Endometrial microvascular endothelial cells (primary cell): ENCODE measurements around the gene DDIT3. TPM values are rescaled to one million over a fixed set of nuclear protein-coding genes. Genes with fewer than 3 reads are reported as not detected.

ENCODE experiments used
- in situ Hi-C: cut with HindIII; loops from 2 replicates; pipeline ENCODE4 v1.10.0; 2017; ENCODE audit warnings: low sequenced_read_pairs, low pct_unique_long_range_greater_than_20kb; ENCODE audit errors: inconsistent ontology term
- total RNA-seq: library from RNA; depleted of rRNA; stranded (reverse); fragments of >200 nt; gene quantifications from one replicate; pipeline ENCODE4 v1.2.3, GENCODE V29; 2015; ENCODE audit errors: inconsistent ontology term

Gene DDIT3
- total RNA-seq, 1 donor from 2014 or later, result 6.6 TPM

GRCh38 chr12:57475271-57476161 is 44.8 kb downstream of the DDIT3 start:
- in situ Hi-C loops, result no loop called here

DNA sequence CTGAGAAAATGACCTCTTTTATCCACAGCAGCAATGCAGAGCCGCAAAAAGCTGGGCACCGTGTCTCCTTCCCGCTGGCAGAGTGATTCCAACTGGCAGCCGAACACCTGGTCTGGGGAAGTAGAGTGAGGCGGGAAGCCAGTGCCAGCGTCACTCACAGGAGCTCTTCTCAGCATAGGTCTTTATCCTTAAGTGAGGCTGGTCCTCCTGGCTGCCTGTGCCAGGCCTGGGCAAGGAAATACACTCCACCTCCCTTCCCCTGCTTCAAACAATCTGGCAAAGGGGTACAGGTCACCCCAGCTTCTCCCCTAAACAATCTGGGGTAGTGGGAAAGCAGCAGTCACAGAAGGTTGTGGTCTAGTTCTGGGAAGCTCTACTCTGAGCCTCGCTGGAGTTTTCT is 45.5 kb downstream of the DDIT3 start:
- in situ Hi-C loops, result no loop called here

GRCh38 chr12:57474430-57474829 is 45.9 kb downstream of the DDIT3 start:
- in situ Hi-C loops, result no loop called here

DNA sequence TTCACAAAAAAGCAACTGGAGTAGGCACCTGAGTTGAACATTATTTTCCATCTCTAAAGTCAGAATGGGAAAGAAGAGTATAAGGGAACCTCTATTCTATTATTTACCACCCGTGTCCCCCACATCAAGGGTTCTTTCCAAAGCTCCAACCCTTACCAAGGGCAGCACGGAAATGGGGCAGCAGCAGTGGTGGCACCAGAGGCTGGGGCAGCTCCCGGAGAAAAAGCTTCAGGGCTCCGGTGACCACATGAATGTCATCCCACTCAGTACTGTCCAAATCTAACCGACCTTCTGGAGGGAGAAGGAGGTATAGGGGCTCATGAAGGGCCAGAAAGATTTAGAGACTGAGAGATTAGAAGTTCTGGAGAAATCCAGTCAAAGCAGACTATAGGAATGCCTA is 46.4 kb downstream of the DDIT3 start:
- in situ Hi-C loops, result no loop called here

GRCh38 chr12:57473392-57473791 is 46.9 kb downstream of the DDIT3 start:
- in situ Hi-C loops, result no loop called here

GRCh38 chr12:57472391-57472790 is 47.9 kb downstream of the DDIT3 start:
- in situ Hi-C loops, result no loop called here

DNA sequence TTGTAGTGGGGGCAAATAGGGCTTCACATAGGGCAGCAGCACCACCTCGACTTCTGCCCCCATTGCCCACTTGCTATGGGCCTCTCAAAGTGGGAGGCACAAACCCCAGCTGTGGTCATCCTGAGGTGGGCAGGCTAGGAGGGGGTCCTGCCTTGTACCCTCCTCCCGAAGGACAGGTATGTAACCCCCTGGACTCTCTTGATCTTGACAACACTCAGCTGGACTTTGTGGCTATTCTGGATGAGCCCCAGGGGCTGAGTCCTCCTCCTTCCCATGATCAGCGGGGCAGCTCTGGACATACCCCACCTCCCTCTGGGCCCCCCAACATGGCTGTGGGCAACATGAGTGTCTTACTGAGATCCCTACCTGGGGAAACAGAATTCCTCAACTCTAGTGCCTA is 48.7 kb downstream of the DDIT3 start:
- in situ Hi-C loops, result no loop called here

GRCh38 chr12:57470970-57471656 is 49.2 kb downstream of the DDIT3 start:
- in situ Hi-C loops, result no loop called here

- in situ Hi-C loops, result no loop called here
Measured at GRCh38 chr12:57470286-57470969, 49.9 kb downstream of the DDIT3 start.

DNA sequence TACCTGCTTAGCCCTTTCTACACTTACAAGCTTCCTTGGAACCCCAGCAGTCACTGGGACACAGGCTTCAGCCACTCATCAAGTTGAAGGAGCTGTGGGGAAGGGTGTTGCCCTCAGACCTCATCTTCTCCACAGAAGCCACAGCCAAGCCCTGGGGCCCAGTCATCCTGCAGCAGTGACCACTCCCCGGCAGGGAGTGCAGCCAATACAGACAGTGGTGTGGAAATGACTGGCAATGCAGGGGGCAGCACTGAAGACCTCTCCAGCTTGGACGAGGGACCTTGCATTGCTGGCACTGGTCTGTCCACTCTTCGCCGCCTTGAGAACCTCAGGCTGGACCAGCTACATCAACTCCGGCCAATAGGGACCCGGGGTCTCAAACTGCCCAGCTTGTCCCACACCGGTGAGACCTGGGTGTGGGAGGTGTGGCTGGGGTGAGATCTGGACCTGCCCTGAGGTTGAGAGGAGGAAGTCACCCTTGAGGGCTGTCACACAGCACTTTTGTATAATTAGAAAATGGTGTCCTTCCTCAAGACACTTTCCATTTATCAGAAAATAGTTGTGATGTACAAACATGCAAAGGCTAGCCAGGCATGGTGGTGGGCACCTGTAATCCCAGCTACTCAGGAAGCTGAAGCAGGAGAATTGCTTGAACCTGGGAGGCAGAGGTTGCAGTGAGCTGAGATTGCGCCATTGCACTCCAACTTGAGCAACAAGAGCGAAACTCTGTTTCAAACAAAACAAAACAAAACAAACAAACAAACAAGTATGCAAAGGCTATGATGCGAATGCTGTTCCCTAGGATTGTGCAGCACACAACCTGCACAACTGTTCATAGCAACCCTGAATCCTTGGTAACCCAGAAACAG is 50.8 kb downstream of the DDIT3 start:
- in situ Hi-C loops, result no loop called here

- in situ Hi-C loops, result no loop called here
Measured at GRCh38 chr12:57467915-57468314, 52.4 kb downstream of the DDIT3 start.

- in situ Hi-C loops, result no loop called here
Measured at GRCh38 chr12:57467212-57467874, 53.0 kb downstream of the DDIT3 start.

Other genes starting within 250 kb of the DDIT3 start
- gene R3HDM2, start 89.5 kb downstream of the DDIT3 start, total RNA-seq, result 16.8 TPM
- gene INHBC, start 85.7 kb downstream of the DDIT3 start, total RNA-seq, result not detected
- not detected for gene INHBE, start 65.2 kb downstream of the DDIT3 start, total RNA-seq
- not detected for gene GLI1, start 60.7 kb downstream of the DDIT3 start, total RNA-seq
- gene ARHGAP9, start 40.6 kb downstream of the DDIT3 start, total RNA-seq, result not detected
- gene MARS1, start 32.4 kb downstream of the DDIT3 start, total RNA-seq, result 119 TPM
- 8.7 TPM for gene MBD6, start 2.3 kb upstream of the DDIT3 start, total RNA-seq
- 221 TPM for gene DCTN2, start 26.7 kb upstream of the DDIT3 start, total RNA-seq
- not detected for gene KIF5A, start 29.5 kb upstream of the DDIT3 start, total RNA-seq
- 12.5 TPM for gene PIP4K2C, start 70.7 kb upstream of the DDIT3 start, total RNA-seq
- 6.2 TPM for gene DTX3, start 84.3 kb upstream of the DDIT3 start, total RNA-seq
- 0.09 TPM for gene ARHGEF25, start 90.9 kb upstream of the DDIT3 start, total RNA-seq
- 0.19 TPM for gene B4GALNT1, start 112.7 kb upstream of the DDIT3 start, total RNA-seq
- gene OS9, start 173.6 kb upstream of the DDIT3 start, total RNA-seq, result 295 TPM
- 1.2 TPM for gene AGAP2, start 218.2 kb upstream of the DDIT3 start, total RNA-seq
- 37.3 TPM for gene TSPAN31, start 224.5 kb upstream of the DDIT3 start, total RNA-seq
- 291 TPM for gene CDK4, start 231.8 kb upstream of the DDIT3 start, total RNA-seq
- gene MARCHF9, start 234.6 kb upstream of the DDIT3 start, total RNA-seq, result 0.37 TPM
- 1.9 TPM for gene CYP27B1, start 246.6 kb upstream of the DDIT3 start, total RNA-seq